ENCODE results near the gene EIF5. TPM values are rescaled to one million over a fixed set of nuclear protein-coding genes. Genes with fewer than 3 reads are reported as not detected.
A peak's percentile ranks its signal among the peaks of the same experiment; 100 is the strongest.

Gene EIF5
- total RNA-seq, 1 donor = 322 TPM

DNA sequence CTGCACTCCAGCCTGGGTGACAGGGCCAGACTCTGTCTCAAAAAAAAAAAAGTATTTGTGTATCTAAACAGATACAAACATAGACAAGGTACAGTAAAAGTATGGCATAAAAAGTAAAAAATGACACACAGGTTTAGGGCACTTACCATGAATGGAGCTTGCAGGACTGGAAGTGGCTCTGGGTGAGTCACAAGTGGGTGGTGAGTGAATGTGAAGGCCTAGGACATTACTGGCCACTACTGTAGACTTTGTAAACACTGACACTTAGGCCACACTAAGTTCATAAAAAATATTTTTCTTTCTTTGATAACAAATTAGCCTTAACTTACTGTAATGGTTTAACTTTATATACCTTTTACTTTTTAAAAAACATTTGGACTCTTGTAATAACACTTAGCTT is 38.0 kb upstream of the EIF5 start:
- H3K4me3 ChIP-seq (ENCODE audit: low read depth, low read length) = no peak overlapping the region
- peak; percentile 34 for DNase-seq (ENCODE audit: low read depth)
- no peak for TF ChIP-seq CTCF (IDR thresholded peaks at IDR 0.05; ENCODE audit: insufficient read depth, low read length)

- peak; percentile 2 for TF ChIP-seq CTCF (IDR thresholded peaks at IDR 0.05; ENCODE audit: insufficient read depth, low read length)
- no peak for DNase-seq (ENCODE audit: low read depth)
- no peak overlapping the region for H3K4me3 ChIP-seq (ENCODE audit: low read depth, low read length)
These were observed 37.0 kb upstream of the EIF5 start for GRCh38 chr14:103296987-103297386.

DNA sequence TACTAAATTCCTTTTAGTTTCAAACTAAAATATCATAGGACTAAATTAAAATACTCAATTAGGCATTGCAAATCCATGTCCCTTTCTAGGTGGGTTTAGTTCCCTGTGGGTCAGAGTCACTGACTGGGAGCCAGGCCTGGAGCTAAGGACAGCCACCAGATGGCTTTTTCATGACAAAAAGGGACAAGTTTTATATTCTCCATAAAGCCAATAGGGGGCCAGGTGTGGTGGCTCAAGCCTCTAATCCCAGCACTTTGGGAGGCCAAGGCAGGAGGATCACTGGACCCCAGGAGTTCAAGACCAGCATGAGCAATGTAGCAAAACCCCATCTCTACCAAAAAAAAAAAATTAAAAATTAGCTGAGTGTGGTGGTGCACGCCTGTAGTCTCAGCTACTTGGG is 35.4 kb upstream of the EIF5 start:
- no peak overlapping the region for H3K4me3 ChIP-seq (ENCODE audit: low read depth, low read length)
- TF ChIP-seq CTCF (IDR thresholded peaks at IDR 0.05; ENCODE audit: insufficient read depth, low read length) = no peak
- no peak for DNase-seq (ENCODE audit: low read depth)

DNA sequence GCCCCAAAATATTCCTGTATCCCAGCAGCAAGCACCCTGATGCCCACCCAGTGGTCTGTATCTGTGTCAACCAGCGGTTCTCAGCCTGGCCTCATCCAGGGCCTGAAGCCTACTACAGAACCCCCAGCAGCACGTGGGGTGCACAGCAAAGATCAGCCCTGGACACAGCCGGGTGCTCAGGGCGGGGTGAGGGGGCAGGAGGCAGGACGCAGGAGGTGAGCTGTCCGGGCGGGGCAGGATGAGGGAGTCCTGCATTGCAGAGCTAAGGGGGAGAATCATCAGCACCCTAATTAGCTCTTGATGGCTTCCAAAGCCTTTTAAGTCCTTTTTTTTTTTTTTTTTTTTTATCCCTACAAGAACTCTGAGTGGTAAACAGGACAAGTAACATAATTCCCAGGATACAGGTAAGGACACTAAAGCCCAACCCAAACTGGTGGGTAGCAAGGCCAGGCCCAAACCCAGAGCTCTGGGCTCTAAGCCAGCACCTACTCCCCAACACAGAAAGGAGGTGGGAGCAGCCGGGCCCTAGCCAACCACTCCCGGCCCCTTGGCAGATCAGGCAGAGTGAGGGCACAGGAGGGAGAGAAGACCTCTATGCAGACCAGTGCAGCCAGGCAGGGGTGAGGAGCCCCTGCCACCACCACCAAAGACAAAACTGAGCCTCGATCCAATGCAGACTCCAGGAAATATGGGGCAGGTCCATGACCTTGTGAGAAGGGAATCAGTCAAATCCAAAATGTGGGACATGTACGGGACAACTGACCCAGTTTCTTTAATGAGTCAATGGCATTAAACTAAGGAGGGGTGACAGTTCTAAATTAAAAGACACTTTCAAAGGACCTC is 32.3 kb upstream of the EIF5 start:
- TF ChIP-seq CTCF (IDR thresholded peaks at IDR 0.05; ENCODE audit: insufficient read depth, low read length) = no peak
- H3K4me3 ChIP-seq (ENCODE audit: low read depth, low read length) = no peak overlapping the region
- DNase-seq (ENCODE audit: low read depth) = no peak

- TF ChIP-seq CTCF (IDR thresholded peaks at IDR 0.05; ENCODE audit: insufficient read depth, low read length) = no peak
- H3K4me3 ChIP-seq (ENCODE audit: low read depth, low read length) = no peak overlapping the region
- peak; percentile 71 for DNase-seq (ENCODE audit: low read depth)
These were observed 31.1 kb upstream of the EIF5 start for GRCh38 chr14:103302966-103303365.

DNA sequence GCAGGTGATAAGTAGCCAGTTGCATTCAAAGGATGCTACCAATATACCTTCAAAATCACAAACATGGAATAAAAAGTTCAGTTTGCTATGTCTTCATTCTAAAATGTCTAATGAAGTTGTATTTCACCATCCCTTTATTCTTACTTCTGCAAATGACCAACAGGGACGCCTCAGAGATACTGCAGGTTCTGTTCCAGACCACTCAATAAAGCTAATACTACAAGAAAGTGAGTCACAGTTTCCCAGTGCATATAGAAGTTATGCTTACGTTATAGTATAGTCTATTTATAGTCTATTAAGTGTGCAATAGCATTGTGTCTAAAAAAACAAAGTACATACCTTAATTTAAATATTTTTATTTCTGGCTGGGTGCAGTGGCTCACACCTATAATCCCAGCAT is 29.3 kb upstream of the EIF5 start:
- DNase-seq (ENCODE audit: low read depth) = no peak
- no peak overlapping the region for H3K4me3 ChIP-seq (ENCODE audit: low read depth, low read length)
- TF ChIP-seq CTCF (IDR thresholded peaks at IDR 0.05; ENCODE audit: insufficient read depth, low read length) = no peak
